Choroid plexus epithelial cell (primary cell): ENCODE results near the gene ZZZ3.

ENCODE experiments used
- DNase-seq: peaks from one replicate; pipeline ENCODE4 v3.0.0-alpha.2; 2010; ENCODE audit warnings: low read depth
- H3K4me3 ChIP-seq: 2 replicates; pipeline ENCODE4 v1.5.1; 2011; ENCODE audit warnings: low read depth, mild to moderate bottlenecking, control low read depth, low read length, moderate library complexity
- TF ChIP-seq, protein P1 (sequence below): conservative IDR thresholded peaks from 2 replicates; pipeline ENCODE4 v1.5.1; 2011; ENCODE audit warnings: low read depth, mild to moderate bottlenecking, control low read depth, inconsistent platforms, low read length, moderate library complexity

Gene ZZZ3

DNA sequence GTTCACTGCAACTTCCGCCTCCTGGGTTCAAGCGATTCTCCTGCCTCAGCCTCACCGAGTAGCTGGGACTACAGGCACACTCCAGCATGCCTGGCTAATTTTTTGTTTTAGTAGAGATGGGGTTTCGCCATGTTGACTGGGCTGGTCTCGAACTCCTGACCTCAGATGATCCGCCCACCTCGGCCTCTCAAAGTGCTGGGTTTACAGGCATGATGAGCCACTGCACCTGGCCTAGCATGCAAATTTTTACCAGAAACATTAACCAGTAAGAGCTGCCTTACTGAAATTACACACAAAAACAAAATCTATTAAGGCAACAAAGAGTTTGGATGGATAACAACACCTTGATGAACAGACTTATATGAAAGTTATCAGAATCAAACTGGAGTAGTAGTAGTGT is 12.1 kb downstream of the ZZZ3 start:
- no peak for DNase-seq
- H3K4me3 ChIP-seq: no peak overlapping the region
- TF ChIP-seq, protein P1, sequence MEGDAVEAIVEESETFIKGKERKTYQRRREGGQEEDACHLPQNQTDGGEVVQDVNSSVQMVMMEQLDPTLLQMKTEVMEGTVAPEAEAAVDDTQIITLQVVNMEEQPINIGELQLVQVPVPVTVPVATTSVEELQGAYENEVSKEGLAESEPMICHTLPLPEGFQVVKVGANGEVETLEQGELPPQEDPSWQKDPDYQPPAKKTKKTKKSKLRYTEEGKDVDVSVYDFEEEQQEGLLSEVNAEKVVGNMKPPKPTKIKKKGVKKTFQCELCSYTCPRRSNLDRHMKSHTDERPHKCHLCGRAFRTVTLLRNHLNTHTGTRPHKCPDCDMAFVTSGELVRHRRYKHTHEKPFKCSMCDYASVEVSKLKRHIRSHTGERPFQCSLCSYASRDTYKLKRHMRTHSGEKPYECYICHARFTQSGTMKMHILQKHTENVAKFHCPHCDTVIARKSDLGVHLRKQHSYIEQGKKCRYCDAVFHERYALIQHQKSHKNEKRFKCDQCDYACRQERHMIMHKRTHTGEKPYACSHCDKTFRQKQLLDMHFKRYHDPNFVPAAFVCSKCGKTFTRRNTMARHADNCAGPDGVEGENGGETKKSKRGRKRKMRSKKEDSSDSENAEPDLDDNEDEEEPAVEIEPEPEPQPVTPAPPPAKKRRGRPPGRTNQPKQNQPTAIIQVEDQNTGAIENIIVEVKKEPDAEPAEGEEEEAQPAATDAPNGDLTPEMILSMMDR: no peak

DNA sequence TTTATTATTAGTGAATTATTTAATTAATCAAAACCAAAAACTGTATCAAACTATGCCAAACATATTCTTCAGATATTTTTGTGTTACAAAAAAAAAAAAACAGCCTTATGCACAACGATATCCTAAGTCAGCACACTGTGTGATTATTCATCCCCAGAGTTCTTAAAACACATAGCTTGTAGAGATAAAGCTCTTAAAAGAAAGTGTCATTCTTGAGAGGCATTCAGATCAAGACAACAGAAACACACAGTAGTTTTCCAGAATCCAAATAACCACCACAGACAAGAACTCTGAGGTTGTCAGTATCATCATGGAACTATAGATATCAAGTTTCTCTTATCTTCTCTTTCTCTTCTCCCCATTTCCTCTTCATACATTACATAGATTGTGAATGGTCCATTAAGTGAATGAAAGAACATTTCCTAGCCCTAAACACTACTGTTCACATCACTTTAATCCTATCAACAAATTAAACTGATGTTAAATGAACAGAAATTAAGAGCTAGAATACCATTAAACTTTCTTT is 13.5 kb downstream of the ZZZ3 start:
- TF ChIP-seq, protein P1: no peak
- H3K4me3 ChIP-seq: no peak overlapping the region
- DNase-seq: peak; percentile 12

DNA sequence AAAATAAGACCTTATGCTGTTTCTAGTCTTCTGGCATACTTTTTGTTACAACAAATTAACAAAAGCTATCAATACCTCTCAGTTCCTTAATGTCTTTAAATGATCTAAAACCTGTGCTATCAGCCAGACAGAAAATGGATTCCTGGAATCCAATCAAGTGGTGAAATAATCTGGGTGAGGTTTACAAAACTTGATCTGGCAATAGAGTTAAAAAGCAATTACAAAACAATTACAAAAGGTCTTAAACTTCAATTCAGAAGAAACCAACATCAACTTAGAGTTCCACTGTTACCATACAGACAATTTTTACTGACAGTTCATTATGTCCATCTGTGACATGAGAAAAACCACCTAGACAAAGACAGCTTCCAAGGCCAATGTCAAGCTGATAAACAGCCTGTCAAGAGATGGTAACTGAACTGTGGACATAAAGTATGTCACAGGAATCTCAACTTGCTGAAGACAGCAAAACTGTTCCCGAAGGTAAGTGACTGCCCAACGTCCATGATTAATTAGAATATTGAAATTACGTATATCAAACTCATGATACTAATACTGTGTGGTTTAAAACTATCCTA is 17.4 kb downstream of the ZZZ3 start:
- no peak overlapping the region for H3K4me3 ChIP-seq
- TF ChIP-seq, protein P1: no peak
- no peak for DNase-seq

DNA sequence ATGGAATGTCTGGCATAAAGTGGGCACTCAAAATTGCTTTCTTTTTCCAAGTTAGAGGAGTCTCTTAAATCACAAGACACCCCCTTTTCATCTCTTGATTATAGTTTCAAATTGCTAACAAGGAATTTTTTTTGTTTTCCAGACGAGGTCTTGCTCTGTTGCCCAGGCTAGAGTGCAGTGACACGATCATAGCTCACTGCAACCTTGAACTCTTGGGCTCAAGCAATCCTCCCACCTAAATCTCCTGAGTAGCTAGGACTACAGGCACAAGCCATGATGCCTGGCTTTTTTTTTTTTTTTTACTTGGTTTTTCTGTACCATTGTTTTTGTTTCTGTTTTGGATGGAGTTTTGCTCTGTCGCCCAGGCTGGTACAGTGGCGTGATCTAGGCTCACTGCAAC is 20.8 kb downstream of the ZZZ3 start:
- H3K4me3 ChIP-seq: no peak overlapping the region

DNA sequence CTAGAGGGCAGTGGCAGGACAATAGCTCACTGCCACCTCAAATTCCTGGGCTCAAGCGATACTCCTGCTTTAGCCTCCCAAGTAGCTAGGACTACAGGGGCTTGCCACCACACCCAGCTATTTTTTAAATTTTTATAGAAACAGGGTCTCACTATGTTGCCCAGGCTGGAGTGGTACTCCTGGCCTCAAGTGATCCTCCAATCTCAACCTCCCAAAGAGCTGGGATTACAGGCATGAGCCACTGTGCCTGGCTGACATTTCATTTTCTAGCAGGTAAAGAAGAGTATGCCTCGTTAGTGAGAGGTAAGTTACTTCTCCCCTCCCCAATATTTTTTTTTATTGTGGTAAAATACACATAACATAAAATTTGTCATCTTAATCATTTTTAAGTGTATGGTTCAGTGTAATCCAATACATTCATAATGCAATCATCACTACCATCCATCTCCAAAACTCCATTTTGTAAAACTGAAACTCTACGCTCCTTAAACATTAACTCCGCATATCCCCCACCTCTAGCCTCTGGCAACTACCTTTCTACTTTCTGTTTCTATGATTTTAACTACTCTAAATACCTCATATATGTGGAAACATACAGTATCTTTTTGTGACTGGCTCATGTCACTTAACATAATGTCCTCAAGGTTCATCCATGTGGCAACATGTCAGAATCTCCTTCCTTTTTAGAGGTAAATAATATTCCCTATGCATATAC is 22.4 kb downstream of the ZZZ3 start:
- H3K4me3 ChIP-seq: no peak overlapping the region
- no peak for DNase-seq
- TF ChIP-seq, protein P1: no peak

More for the DNA sequence above, 20.8 kb downstream of the ZZZ3 start:
- TF ChIP-seq, protein P1: no peak
- DNase-seq: no peak

DNA sequence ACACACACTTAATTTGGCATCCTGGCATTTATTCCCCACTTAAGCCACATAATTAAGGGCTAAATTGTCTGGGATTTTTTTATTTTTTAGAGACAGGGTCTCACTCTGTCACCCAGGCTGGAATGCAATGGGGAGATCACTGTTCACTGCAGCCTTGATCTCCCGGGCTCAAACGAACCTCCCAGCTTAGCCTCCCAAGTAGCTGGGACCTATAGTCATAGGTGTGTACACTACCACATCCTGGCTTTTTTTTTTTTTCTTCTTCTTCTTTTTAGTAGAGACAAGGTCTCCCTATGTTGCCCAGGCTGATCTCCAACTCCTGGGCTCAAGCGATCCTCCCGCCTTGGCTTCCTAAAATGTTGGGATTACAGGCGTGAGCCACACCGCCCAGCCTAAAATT is 24.2 kb downstream of the ZZZ3 start:
- H3K4me3 ChIP-seq: no peak overlapping the region
- DNase-seq: no peak
- TF ChIP-seq, protein P1: no peak

DNA sequence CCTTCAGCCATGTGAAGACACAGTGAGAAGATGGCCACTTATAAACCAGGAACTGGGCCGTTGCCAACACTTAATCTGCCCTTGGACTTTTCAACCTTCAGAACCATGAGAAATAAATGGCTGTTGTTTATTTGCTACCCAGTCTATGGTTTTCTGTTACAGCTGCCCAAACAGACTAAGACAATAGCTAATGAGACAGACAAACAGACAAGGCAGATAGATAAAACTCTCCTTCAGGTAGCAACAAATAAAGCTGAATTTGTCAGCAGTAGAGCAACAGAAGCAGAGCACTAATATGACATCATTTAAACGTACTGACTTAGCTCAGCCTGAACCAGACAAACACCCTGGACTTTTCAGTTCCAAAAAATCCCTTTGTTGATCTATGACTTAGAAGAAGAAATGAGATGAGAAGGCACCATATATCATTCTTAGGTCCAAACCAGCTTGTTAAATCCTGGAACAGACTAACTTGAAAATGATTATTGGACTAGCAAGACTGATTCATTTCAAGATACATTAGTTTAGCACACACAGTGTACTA is 27.0 kb downstream of the ZZZ3 start:
- no peak overlapping the region for H3K4me3 ChIP-seq
- TF ChIP-seq, protein P1: no peak
- DNase-seq: peak; percentile 18
